ENCODE measurements around the gene ZNF268.

ZNF268 gene

GRCh38 chr12:133204264-133204603 is 22.9 kb downstream of the ZNF268 start:
- ATAC-seq: no peak
- TF ChIP-seq TSHZ2 (CRISPR knock-in tag; IDR thresholded peaks at IDR 0.05): no peak
- TF ChIP-seq ZNF70 (CRISPR knock-in tag; IDR thresholded peaks at IDR 0.05): no peak
- TF ChIP-seq SNAI2 (CRISPR knock-in tag; IDR thresholded peaks at IDR 0.05): no peak
- no peak for TF ChIP-seq BACH2 (CRISPR knock-in tag; IDR thresholded peaks at IDR 0.05; ENCODE audit: borderline replicate concordance)
- TF ChIP-seq ZC3H10 (CRISPR knock-in tag; IDR thresholded peaks at IDR 0.05): no peak
- TF ChIP-seq ARNTL (CRISPR knock-in tag; IDR thresholded peaks at IDR 0.05; ENCODE audit: borderline replicate concordance, low read depth): no peak
- TF ChIP-seq ESRRG (CRISPR knock-in tag; IDR thresholded peaks at IDR 0.05): no peak
- no peak for TF ChIP-seq CSRNP3 (CRISPR knock-in tag; IDR thresholded peaks at IDR 0.05)
- TF ChIP-seq ZFP30 (CRISPR knock-in tag; IDR thresholded peaks at IDR 0.05): no peak
- no peak for TF ChIP-seq TCF4 (CRISPR knock-in tag; IDR thresholded peaks at IDR 0.05; ENCODE audit: borderline replicate concordance)
- TF ChIP-seq ZNF8 (CRISPR knock-in tag; IDR thresholded peaks at IDR 0.05): no peak

- TF ChIP-seq TCF4 (CRISPR knock-in tag; IDR thresholded peaks at IDR 0.05; ENCODE audit: borderline replicate concordance): no peak
- no peak for TF ChIP-seq ZFP3 (CRISPR knock-in tag; IDR thresholded peaks at IDR 0.05)
- TF ChIP-seq GLIS3 (CRISPR knock-in tag; IDR thresholded peaks at IDR 0.05): no peak
- TF ChIP-seq ESRRG (CRISPR knock-in tag; IDR thresholded peaks at IDR 0.05): no peak
- TF ChIP-seq ZNF565 (CRISPR knock-in tag; conservative IDR thresholded peaks at IDR 0.05; ENCODE audit: low read depth): no peak
- no peak for TF ChIP-seq PATZ1 (CRISPR knock-in tag; IDR thresholded peaks at IDR 0.05; ENCODE audit: borderline replicate concordance)
- TF ChIP-seq CSRNP3 (CRISPR knock-in tag; IDR thresholded peaks at IDR 0.05): no peak
- TF ChIP-seq CREB5 (CRISPR knock-in tag; IDR thresholded peaks at IDR 0.05; ENCODE audit: low read depth): no peak
- no peak for ATAC-seq
These were observed 25.1 kb downstream of the ZNF268 start for GRCh38 chr12:133206390-133206789.

GRCh38 chr12:133215724-133216123 is 34.4 kb downstream of the ZNF268 start:
- ATAC-seq: no peak
- no peak for TF ChIP-seq ZC3H10 (CRISPR knock-in tag; IDR thresholded peaks at IDR 0.05)
- TF ChIP-seq PATZ1 (CRISPR knock-in tag; IDR thresholded peaks at IDR 0.05; ENCODE audit: borderline replicate concordance): no peak
- TF ChIP-seq ZFP3 (CRISPR knock-in tag; IDR thresholded peaks at IDR 0.05): no peak
- no peak for TF ChIP-seq BACH2 (CRISPR knock-in tag; IDR thresholded peaks at IDR 0.05; ENCODE audit: borderline replicate concordance)
- no peak for TF ChIP-seq OSR1 (CRISPR knock-in tag; IDR thresholded peaks at IDR 0.05)
- no peak for TF ChIP-seq POU6F1 (CRISPR knock-in tag; IDR thresholded peaks at IDR 0.05; ENCODE audit: borderline replicate concordance, low read depth)
- TF ChIP-seq ZNF70 (CRISPR knock-in tag; IDR thresholded peaks at IDR 0.05): no peak
- no peak for TF ChIP-seq ARNTL (CRISPR knock-in tag; IDR thresholded peaks at IDR 0.05; ENCODE audit: borderline replicate concordance, low read depth)
- no peak for TF ChIP-seq PPARA (CRISPR knock-in tag; IDR thresholded peaks at IDR 0.05; ENCODE audit: borderline replicate concordance)
- TF ChIP-seq CSRNP3 (CRISPR knock-in tag; IDR thresholded peaks at IDR 0.05): no peak
- TF ChIP-seq RARB (CRISPR knock-in tag; IDR thresholded peaks at IDR 0.05): no peak
- no peak for TF ChIP-seq CREB5 (CRISPR knock-in tag; IDR thresholded peaks at IDR 0.05; ENCODE audit: low read depth)
